Activated CD4-positive, alpha-beta memory T cell treated with anti-CD3 and anti-CD28 coated beads for 36 hours (primary cell): Measurements from ENCODE around the gene SERPING1. TPM values are rescaled to one million over a fixed set of nuclear protein-coding genes. Genes with fewer than 3 reads are reported as not detected.
A peak's percentile ranks its signal among the peaks of the same experiment; 100 is the strongest.

Experiments
- CTCF ChIA-PET: fragments of 350-600 bp; sonication (Branson Sonifier 250); formaldehyde crosslinking; loops from one replicate; lab custom pipeline; 2021; ENCODE audit warnings: antibody characterized with exemption, inconsistent platforms; lab: Charles Lee
- POLR2A ChIA-PET: fragments of 350-600 bp; sonication (Branson Sonifier 250); formaldehyde crosslinking; loops from one replicate; lab custom pipeline; 2021; ENCODE audit warnings: antibody characterized with exemption; lab: Charles Lee
- DNase-seq: peaks from one replicate; pipeline ENCODE4 v3.0.0-alpha.2; 2020
- H3K27ac Mint-ChIP-seq: one replicate; pipeline ENCODE4 v1.8.0; 2021; ENCODE audit warnings: mixed read lengths
- H3K27me3 Mint-ChIP-seq: one replicate; pipeline ENCODE4 v1.8.0; 2021; ENCODE audit warnings: mixed read lengths
- H3K36me3 Mint-ChIP-seq: one replicate; pipeline ENCODE4 v1.8.0; 2021; ENCODE audit warnings: mixed read lengths
- H3K4me1 Mint-ChIP-seq: one replicate; pipeline ENCODE4 v1.8.0; 2021; ENCODE audit warnings: low read depth, mixed read lengths
- H3K4me3 Mint-ChIP-seq: one replicate; pipeline ENCODE4 v1.8.0; 2021; ENCODE audit warnings: mild to moderate bottlenecking, mixed read lengths
- H3K9me3 Mint-ChIP-seq: one replicate; pipeline ENCODE4 v1.8.0; 2021; ENCODE audit warnings: mixed read lengths
- intact Hi-C: fragments of 100-400 bp; cut with micrococcal nuclease; formaldehyde crosslinking; loops from one replicate; pipeline ENCODE4 v1.15.1; 2023
- total RNA-seq, 2 experiments: library from RNA; stranded (reverse); gene quantifications; one replicate each; pipeline ENCODE4 v1.2.3, GENCODE V29; 2021

SERPING1 gene
- under 1 TPM in 1 of 2 experiments, not detected in 1; 0.43 TPM for total RNA-seq

GRCh38 chr11:57597461-57597915 lies at the start of gene SERPING1:
SERPING1 (plus strand) TSS chr11:57597685; CDS start chr11:57598271, 586 bp downstream.
- H3K36me3 Mint-ChIP-seq: no peaks in the 10 kb centered on the region
- no peaks in the 10 kb centered on the region for H3K4me1 Mint-ChIP-seq
- intact Hi-C loops: no loop called here
- H3K27me3 Mint-ChIP-seq: peaks cover 37% of the 10 kb centered on the region
- H3K9me3 Mint-ChIP-seq: no peaks in the 10 kb centered on the region
- CTCF ChIA-PET: interaction anchor here (2.1 kb wide), 1 partner anchor 47 kb away, joined by 6 read pairs; no protein-coding TSS in a partner anchor
- no peak within 1 kb of the TSS for H3K27ac Mint-ChIP-seq
- H3K4me3 Mint-ChIP-seq: no peak within 1 kb of the TSS
- DNase-seq: no peak
- POLR2A ChIA-PET: no interaction called here

- CTCF ChIA-PET: interaction anchor here (0.8 to 2.9 kb wide), 6 partner anchors 20 to 96 kb away, joined by 3 to 12 read pairs (median 5); partner anchors contain the start of gene UBE2L6
- no peaks in the 10 kb centered on the region for H3K9me3 Mint-ChIP-seq
- H3K36me3 Mint-ChIP-seq: peaks cover 32% of the 10 kb centered on the region
- no peak overlapping the region for H3K4me3 Mint-ChIP-seq
- intact Hi-C loops: no loop called here
- no peaks in the 10 kb centered on the region for H3K27me3 Mint-ChIP-seq
- H3K4me1 Mint-ChIP-seq: peaks cover 4% of the 10 kb centered on the region
- POLR2A ChIA-PET: no interaction called here
- no peak for DNase-seq
- peak overlapping the region; percentile 67 for H3K27ac Mint-ChIP-seq
These were observed 49.6 kb upstream of the SERPING1 start for GRCh38 chr11:57547854-57548377.

GRCh38 chr11:57549983-57550382 lies 47.5 kb upstream of the SERPING1 start:
- CTCF ChIA-PET: interaction anchor here (0.6 to 1.2 kb wide), 3 partner anchors 26 to 94 kb away, joined by 3 to 5 read pairs (median 3); no protein-coding TSS in a partner anchor
- Mint-ChIP-seq H3K9me3 (no peaks in the 10 kb centered on the region), H3K4me3 (no peak overlapping the region), H3K36me3 (peaks cover 46% of the 10 kb centered on the region), H3K4me1 (peaks cover 4% of the 10 kb centered on the region), H3K27me3 (no peaks in the 10 kb centered on the region), H3K27ac (no peak overlapping the region)
- DNase-seq: no peak
- intact Hi-C loops: no loop called here
- POLR2A ChIA-PET: no interaction called here

DNA sequence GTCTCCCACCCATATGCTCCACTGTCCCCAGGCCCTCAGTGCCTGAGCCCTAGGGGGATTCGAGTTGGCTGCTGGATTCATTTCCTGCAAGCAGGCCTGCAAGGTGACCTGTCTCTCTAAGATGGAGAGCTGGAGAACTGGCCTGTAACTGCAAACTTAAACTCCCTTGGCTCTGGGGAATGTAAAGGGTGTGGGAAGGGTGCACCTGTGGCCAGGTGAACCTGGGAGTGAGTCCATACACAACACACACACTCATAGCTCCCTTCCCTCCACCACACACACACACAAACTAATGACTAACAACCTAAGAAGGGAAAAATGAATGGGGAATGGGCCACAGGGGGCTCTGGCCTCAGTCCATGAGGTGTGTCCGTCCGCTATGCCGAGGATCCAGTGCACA lies 45.5 kb upstream of the SERPING1 start:
- no peak overlapping the region for H3K27ac Mint-ChIP-seq
- no peak for DNase-seq
- CTCF ChIA-PET: interaction anchor here (1.4 kb wide), 1 partner anchor 59 kb away, joined by 3 read pairs; no protein-coding TSS in a partner anchor
- POLR2A ChIA-PET: no interaction called here
- intact Hi-C loops: no loop called here
- peaks cover 50% of the 10 kb centered on the region for H3K36me3 Mint-ChIP-seq
- no peaks in the 10 kb centered on the region for H3K9me3 Mint-ChIP-seq
- H3K4me1 Mint-ChIP-seq: peaks cover 4% of the 10 kb centered on the region
- H3K4me3 Mint-ChIP-seq: no peak overlapping the region
- no peaks in the 10 kb centered on the region for H3K27me3 Mint-ChIP-seq

GRCh38 chr11:57552479-57552878 lies 45.0 kb upstream of the SERPING1 start:
- Mint-ChIP-seq H3K36me3 (peaks cover 50% of the 10 kb centered on the region), H3K27ac (no peak overlapping the region), H3K4me3 (no peak overlapping the region), H3K4me1 (no peaks in the 10 kb centered on the region), H3K9me3 (no peaks in the 10 kb centered on the region), H3K27me3 (no peaks in the 10 kb centered on the region)
- DNase-seq: no peak
- CTCF ChIA-PET: interaction anchor here (1.1 to 1.4 kb wide), 2 partner anchors 13 to 59 kb away, joined by 3 read pairs; no protein-coding TSS in a partner anchor
- intact Hi-C loops: no loop called here
- POLR2A ChIA-PET: no interaction called here

GRCh38 chr11:57555393-57555792 lies 42.1 kb upstream of the SERPING1 start:
- ChIA-PET CTCF (interaction anchor here (0.9 to 1.4 kb wide), 2 partner anchors 62 to 98 kb away, joined by 3 read pairs; no protein-coding TSS in a partner anchor), POLR2A (no interaction called here)
- Mint-ChIP-seq H3K4me1 (no peaks in the 10 kb centered on the region), H3K4me3 (no peak overlapping the region), H3K27me3 (no peaks in the 10 kb centered on the region), H3K9me3 (no peaks in the 10 kb centered on the region), H3K36me3 (peaks cover 49% of the 10 kb centered on the region), H3K27ac (no peak overlapping the region)
- intact Hi-C loops: no loop called here
- DNase-seq: no peak

DNA sequence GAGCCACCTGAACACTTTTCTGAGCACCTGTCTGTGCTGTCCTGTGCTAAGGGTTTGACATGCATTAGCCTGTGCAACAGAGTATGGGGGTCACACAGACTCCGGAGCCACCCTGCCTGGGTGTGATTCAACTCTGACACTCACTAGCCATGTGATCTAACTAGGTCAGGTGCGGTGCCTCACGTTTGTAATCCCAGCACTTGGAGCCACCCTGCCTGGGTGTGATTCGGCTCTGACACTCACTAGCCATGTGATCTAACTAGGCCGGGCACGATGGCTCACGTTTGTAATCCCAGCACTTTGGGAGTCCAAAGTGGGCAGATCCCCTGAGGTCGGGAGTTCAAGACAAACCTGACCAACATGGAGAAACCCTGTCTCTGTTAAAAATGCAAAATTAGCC lies 41.4 kb upstream of the SERPING1 start:
- Mint-ChIP-seq H3K4me1 (no peaks in the 10 kb centered on the region), H3K27ac (peak overlapping the region; percentile 18), H3K9me3 (no peaks in the 10 kb centered on the region), H3K36me3 (peaks cover 47% of the 10 kb centered on the region), H3K4me3 (no peak overlapping the region), H3K27me3 (no peaks in the 10 kb centered on the region)
- ChIA-PET CTCF (no interaction called here), POLR2A (no interaction called here)
- intact Hi-C loops: no loop called here
- DNase-seq: no peak

GRCh38 chr11:57560146-57560545 lies 37.3 kb upstream of the SERPING1 start:
- Mint-ChIP-seq H3K4me1 (peaks cover 33% of the 10 kb centered on the region), H3K27ac (no peak overlapping the region), H3K27me3 (no peaks in the 10 kb centered on the region), H3K9me3 (no peaks in the 10 kb centered on the region), H3K36me3 (peaks cover 29% of the 10 kb centered on the region), H3K4me3 (no peak overlapping the region)
- no peak for DNase-seq
- CTCF ChIA-PET: no interaction called here
- POLR2A ChIA-PET: no interaction called here
- intact Hi-C loops: no loop called here

GRCh38 chr11:57562596-57562995 lies 34.9 kb upstream of the SERPING1 start:
- POLR2A ChIA-PET: no interaction called here
- Mint-ChIP-seq H3K9me3 (no peaks in the 10 kb centered on the region), H3K4me3 (no peak overlapping the region), H3K27ac (peak overlapping the region; percentile 15), H3K36me3 (peaks cover 30% of the 10 kb centered on the region), H3K4me1 (peaks cover 38% of the 10 kb centered on the region), H3K27me3 (no peaks in the 10 kb centered on the region)
- CTCF ChIA-PET: interaction anchor here (1.1 to 2.4 kb wide), 2 partner anchors 82 to 105 kb away, joined by 3 to 7 read pairs; no protein-coding TSS in a partner anchor
- intact Hi-C loops: no loop called here
- no peak for DNase-seq

DNA sequence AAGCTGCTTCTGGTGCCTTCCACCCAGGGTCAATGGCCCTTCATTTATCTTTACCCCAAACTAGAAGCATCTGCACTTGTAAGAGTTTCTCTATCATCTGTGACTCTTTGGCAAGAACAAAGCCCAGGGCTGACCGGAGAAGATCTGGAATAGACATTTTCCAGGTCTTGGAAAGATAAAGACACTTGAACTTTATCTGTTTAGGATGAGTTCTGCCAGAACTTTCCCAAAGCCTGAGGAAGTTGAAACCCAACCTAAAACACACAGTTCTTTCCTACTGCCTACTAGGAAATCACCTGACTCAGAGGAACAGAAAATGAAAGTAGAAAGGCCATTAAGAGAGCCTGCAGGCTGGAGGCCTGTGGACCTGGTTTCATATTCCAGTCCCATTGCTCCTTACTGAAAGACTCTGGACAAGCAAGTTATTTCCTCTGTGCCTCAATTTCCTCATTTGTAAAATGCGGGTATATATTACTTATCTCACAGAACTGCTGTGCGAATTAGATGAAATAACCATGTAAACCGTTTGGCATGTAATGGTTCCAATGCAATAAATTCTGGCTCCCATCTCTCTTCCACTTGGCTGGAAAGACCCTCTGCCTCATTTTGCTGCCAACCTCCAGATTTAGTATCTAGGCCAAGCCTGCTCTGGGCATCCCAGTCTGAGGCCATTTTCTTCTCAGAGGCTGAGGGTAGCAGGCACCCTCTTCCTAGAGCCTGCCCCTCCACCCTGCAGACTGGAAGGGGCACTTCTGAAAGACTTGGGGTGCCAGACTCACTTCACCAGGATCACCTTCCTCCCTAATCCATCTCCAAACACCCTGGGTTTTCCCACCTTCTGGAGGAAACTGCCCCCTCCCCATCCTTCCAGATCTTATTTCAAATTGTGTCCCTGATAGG lies 31.2 kb upstream of the SERPING1 start:
- CTCF ChIA-PET: interaction anchor here (1.0 to 5.9 kb wide), 9 partner anchors 13 to 233 kb away, joined by 3 to 104 read pairs (median 7); no protein-coding TSS in a partner anchor
- Mint-ChIP-seq H3K9me3 (no peaks in the 10 kb centered on the region), H3K36me3 (peaks cover 20% of the 10 kb centered on the region), H3K4me3 (peak overlapping the region; percentile 92), H3K4me1 (peaks cover 44% of the 10 kb centered on the region), H3K27ac (peak overlapping the region; percentile 98), H3K27me3 (no peaks in the 10 kb centered on the region)
- POLR2A ChIA-PET: no interaction called here
- DNase-seq: peak; percentile 45
- intact Hi-C loops: loop anchor here (1.0 to 5.0 kb wide), 6 partner anchors 36 to 1012 kb away; partner anchors contain the start of genes MED19, P2RX3, SELENOH and SSRP1

- CTCF ChIA-PET: interaction anchor here (0.8 to 5.9 kb wide), 19 partner anchors 20 to 243 kb away, joined by 3 to 104 read pairs (median 9); partner anchors contain the start of genes RTN4RL2, SLC43A1, TNKS1BP1 and YPEL4
- Mint-ChIP-seq H3K36me3 (peaks cover 20% of the 10 kb centered on the region), H3K4me3 (peak overlapping the region; percentile 92), H3K9me3 (no peaks in the 10 kb centered on the region), H3K27ac (peak overlapping the region; percentile 98), H3K4me1 (peaks cover 38% of the 10 kb centered on the region), H3K27me3 (no peaks in the 10 kb centered on the region)
- POLR2A ChIA-PET: interaction anchor here (1.2 kb wide), 2 partner anchors 72 to 78 kb away, joined by 3 to 4 read pairs; no protein-coding TSS in a partner anchor
- intact Hi-C loops: loop anchor here (1.0 to 5.0 kb wide), 6 partner anchors 37 to 1011 kb away; partner anchors contain the start of genes MED19, P2RX3, SELENOH and SSRP1
- DNase-seq: peak; percentile 44
These were observed 30.5 kb upstream of the SERPING1 start for GRCh38 chr11:57566905-57567514.
